Esophagus squamous epithelium (tissue), 5 donors: ENCODE results near the gene SLC4A9. TPM values are rescaled to one million over a fixed set of nuclear protein-coding genes. Genes with fewer than 3 reads are reported as not detected.

Experiments used
- DNase-seq: peaks from one replicate; lab custom pipeline; 2025; lab: John Stamatoyannopoulos, UW
- H3K27ac ChIP-seq, 4 donors: fragments of 200-600 bp; sonication (generic); one replicate each; pipeline ENCODE4 v1.5.1; 2016 to 2019; ENCODE audit warnings: mild to moderate bottlenecking in 1 of 4
- H3K27me3 ChIP-seq, 4 donors: fragments of 200-600 bp; sonication (generic); 1 replicate in 3 of 4; 2 replicates in 1 of 4; pipeline versions ENCODE4 v1.5.1 to v1.6.0; 2017 to 2021; ENCODE audit warnings: antibody characterized with exemption in 1 of 4
- H3K36me3 ChIP-seq, 3 donors: fragments of 200-600 bp; sonication (generic); one replicate each; pipeline ENCODE4 v1.5.1; 2016 to 2019
- H3K4me1 ChIP-seq, 3 donors: fragments of 200-600 bp; sonication (generic); one replicate each; pipeline ENCODE4 v1.5.1; 2017 to 2019
- H3K4me3 ChIP-seq, 4 donors: fragments of 200-600 bp; sonication (generic); 1 replicate in 3 of 4; 2 replicates in 1 of 4; pipeline ENCODE4 v1.5.1; 2016 to 2019; ENCODE audit warnings: mild to moderate bottlenecking in 2 of 4, moderate library complexity in 1 of 4
- H3K9me3 ChIP-seq, 3 donors: fragments of 200-600 bp; sonication (generic); one replicate each; pipeline ENCODE4 v1.5.1; 2016 to 2019
- POLR2A ChIP-seq, 4 donors: fragments of 450-650 bp; IDR thresholded peaks; one replicate each; pipeline ENCODE4 v1.6.1; 2017; ENCODE audit warnings: antibody characterized with exemption in 4 of 4, mild to moderate bottlenecking in 4 of 4, moderate library complexity in 3 of 4
- WGBS, 2 donors: methylation state at CpG; one replicate each; pipeline ENCODE4 v1.1.5; 2018; 5-methylcytosine and 5-hydroxymethylcytosine counted together
- intact Hi-C: fragments of 100-400 bp; cut with DNase I; formaldehyde crosslinking; loops from one replicate; pipeline ENCODE4 v1.15.0; 2022
- total RNA-seq, 4 donors: library from RNA; depleted of rRNA; stranded (reverse); fragments of >200 nt; gene quantifications; one replicate each; pipeline ENCODE4 v1.1.0, GENCODE V29; 2016
- TF ChIP-seq, protein P1 (sequence below), 6 experiments: fragments of 450-650 bp in 4 of 6; fragments of 200-600 bp in 2 of 6; sonication (generic) in 2 of 6; IDR thresholded peaks; one replicate each; pipeline ENCODE4 v1.5.1; 2016 to 2019; ENCODE audit warnings: antibody characterized with exemption in 6 of 6, mild to moderate bottlenecking in 4 of 6, moderate library complexity in 4 of 6
- donor health status: DM: yes; HTN: yes; CAD: no.

SLC4A9 gene
- total RNA-seq, 4 donors from 2014 or later = 0.04 to 1.2 TPM; not detected in 2

DNA sequence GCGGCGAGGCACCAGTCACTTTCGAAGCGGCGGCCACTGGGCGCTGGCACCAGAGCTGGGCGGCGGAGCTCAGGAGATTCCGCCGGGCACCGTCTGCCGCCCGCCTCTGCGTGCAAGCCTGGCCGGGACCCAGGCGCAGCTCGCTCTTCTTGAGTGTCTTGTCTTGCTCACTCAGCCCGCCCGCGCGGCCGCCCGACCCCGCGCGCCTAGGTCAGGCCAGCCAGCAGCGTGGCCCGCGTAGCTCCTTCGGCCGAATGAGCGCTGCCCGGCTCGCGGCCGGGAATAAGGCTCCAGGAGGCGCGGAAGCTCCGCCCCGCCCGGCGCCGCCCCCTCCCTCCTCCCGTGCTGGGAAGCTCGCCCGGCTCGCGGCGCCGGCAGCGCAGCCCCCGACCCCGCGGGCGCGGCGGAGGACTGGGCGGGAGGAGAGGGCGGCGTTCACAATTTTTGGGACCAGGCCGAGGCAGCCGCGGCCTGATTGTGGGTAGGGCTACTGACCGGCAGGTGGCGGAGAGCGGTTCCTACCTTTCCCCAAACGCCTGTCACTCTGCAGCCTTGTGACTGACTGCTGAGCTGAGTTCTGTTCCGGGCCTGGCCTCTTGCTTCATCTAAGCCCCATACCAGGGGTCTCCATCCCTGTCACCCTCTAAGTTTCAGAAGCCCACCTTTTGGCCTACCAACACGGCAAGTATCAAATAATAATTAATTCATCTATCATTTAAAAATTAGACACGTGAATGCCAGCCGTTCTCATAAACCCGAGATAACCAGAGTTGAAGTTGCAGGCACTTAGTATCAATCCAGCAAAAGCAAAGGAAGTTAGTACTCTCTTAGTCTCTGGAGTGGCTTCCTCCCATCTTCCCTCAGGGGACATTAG, 13.4 kb upstream of the SLC4A9 start, which contains the start of gene HBEGF:
Gene HBEGF (minus strand): TSS at position 256 of the 874 bp plus-strand sequence. CDS start 275 bp downstream, outside the sequence.
- DNase-seq = no peak
- peak within 1 kb of the TSS; percentile 57 to 90 (median 75) for H3K4me3 ChIP-seq
- H3K4me1 ChIP-seq = peaks cover 33 to 84% (median 61%) of the 10 kb centered on the region in 3 donors
- intact Hi-C loops = no loop called here
- H3K27me3 ChIP-seq = no peaks in the 10 kb centered on the region
- H3K27ac ChIP-seq = peak within 1 kb of the TSS; percentile 79 to 91 (median 88)
- H3K36me3 ChIP-seq = peaks cover 0 to 31% (median 0%) of the 10 kb centered on the region in 3 donors
- H3K9me3 ChIP-seq = no peaks in the 10 kb centered on the region
- WGBS, 2 donors = 3 to 21% methylated on average over 3 to 5 of the region's 72 CpGs
- TF ChIP-seq, protein P1, sequence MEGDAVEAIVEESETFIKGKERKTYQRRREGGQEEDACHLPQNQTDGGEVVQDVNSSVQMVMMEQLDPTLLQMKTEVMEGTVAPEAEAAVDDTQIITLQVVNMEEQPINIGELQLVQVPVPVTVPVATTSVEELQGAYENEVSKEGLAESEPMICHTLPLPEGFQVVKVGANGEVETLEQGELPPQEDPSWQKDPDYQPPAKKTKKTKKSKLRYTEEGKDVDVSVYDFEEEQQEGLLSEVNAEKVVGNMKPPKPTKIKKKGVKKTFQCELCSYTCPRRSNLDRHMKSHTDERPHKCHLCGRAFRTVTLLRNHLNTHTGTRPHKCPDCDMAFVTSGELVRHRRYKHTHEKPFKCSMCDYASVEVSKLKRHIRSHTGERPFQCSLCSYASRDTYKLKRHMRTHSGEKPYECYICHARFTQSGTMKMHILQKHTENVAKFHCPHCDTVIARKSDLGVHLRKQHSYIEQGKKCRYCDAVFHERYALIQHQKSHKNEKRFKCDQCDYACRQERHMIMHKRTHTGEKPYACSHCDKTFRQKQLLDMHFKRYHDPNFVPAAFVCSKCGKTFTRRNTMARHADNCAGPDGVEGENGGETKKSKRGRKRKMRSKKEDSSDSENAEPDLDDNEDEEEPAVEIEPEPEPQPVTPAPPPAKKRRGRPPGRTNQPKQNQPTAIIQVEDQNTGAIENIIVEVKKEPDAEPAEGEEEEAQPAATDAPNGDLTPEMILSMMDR (IDR thresholded peaks at IDR 0.05) = peak in 4 of 6 experiments; percentile 45 to 66 (median 56)
- TF ChIP-seq POLR2A (IDR thresholded peaks at IDR 0.05) = peak in 3 of 4 donors; percentile 77 to 92 (median 91)

DNA sequence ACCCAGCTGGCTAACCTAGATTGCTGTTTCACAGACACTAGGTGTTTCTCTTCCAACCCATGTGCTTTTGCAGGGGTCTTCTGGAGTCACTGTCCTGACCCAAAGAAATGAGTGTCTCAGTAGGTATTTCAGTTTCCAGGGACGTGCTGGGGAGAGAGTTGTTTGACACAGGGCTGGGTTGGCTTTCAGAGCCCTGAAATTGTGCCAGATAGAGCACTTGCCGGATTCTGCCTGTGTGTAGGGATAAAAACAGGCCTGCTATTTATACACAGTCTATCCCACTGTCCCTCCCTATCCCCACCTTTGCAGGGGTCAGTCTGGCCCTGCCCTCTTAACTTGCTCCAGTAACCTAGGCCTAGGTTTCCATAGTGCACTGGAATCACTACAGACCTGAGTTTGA, 12.6 kb upstream of the SLC4A9 start:
- 19 to 37% methylated on average over 2 of the region's 2 CpGs for WGBS, 2 donors
- intact Hi-C loops = no loop called here
- H3K4me3 ChIP-seq = peak overlapping the region in 3 of 4 donors; percentile 69 to 90 (median 81)

DNA sequence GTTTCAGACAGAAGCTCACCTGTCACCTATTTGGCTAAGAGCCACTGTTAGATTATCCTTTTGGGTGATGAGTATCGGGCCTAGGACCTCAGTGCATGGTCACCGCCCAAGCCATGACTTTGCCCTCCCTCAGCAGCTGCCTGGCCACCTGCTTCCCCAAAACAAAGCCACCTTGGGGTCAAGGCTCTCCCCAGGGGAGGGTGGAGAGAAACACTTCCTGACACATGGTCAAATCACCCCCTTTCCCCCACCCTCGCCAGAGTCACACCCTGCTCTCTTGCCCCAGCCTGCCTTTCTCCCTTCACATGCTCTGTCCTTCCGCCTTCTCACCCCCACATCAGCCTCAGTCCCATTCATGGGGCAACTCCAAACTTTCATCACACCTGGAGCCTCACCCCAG, 11.9 kb upstream of the SLC4A9 start:
- Histone ChIP-seq H3K9me3 (no peaks in the 10 kb centered on the region), H3K36me3 (peaks cover 0 to 16% (median 0%) of the 10 kb centered on the region in 3 donors), H3K4me3 (no peak overlapping the region), H3K4me1 (peaks cover 28 to 70% (median 46%) of the 10 kb centered on the region in 3 donors), H3K27ac (peak overlapping the region; percentile 79 to 91 (median 88)), H3K27me3 (no peaks in the 10 kb centered on the region)
- no peak for TF ChIP-seq POLR2A (IDR thresholded peaks at IDR 0.05)
- TF ChIP-seq, protein P1 (IDR thresholded peaks at IDR 0.05) = no peak
- no peak for DNase-seq
- WGBS, 2 donors = 35 to 45% methylated on average over 4 of the region's 4 CpGs
- intact Hi-C loops = no loop called here

More for the DNA sequence above, 12.6 kb upstream of the SLC4A9 start:
- Histone ChIP-seq H3K27ac (peak overlapping the region; percentile 79 to 91 (median 88)), H3K27me3 (no peaks in the 10 kb centered on the region), H3K4me1 (peaks cover 33 to 78% (median 53%) of the 10 kb centered on the region in 3 donors), H3K9me3 (no peaks in the 10 kb centered on the region), H3K36me3 (peaks cover 0 to 23% (median 0%) of the 10 kb centered on the region in 3 donors)
- no peak for TF ChIP-seq POLR2A (IDR thresholded peaks at IDR 0.05)
- no peak for DNase-seq

DNA sequence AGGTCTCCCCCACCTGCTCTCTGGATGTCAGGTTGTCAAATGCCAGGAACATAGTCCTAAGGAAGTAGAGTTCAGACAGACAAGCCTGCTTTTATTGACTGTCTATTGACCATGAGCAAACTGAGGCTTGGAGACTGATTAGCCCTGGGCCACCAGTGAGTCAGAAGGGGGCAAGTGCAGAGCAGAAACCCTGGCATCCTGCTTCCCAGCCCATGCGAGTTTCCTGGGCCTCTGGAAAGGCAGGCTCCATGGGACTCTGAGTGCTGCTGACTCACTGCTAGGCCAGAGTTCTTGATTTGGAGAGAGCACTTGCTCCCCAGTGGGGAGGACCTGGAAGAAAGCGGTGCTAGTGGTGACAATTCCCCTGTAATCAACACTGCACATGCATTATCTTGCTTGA, 10.8 kb upstream of the SLC4A9 start:
- DNase-seq = no peak
- 50% methylated on average over 1 of the region's 2 CpGs; no CpG with 5 or more reads in 1 of the 2 donors for WGBS, 2 donors
- intact Hi-C loops = no loop called here

DNA sequence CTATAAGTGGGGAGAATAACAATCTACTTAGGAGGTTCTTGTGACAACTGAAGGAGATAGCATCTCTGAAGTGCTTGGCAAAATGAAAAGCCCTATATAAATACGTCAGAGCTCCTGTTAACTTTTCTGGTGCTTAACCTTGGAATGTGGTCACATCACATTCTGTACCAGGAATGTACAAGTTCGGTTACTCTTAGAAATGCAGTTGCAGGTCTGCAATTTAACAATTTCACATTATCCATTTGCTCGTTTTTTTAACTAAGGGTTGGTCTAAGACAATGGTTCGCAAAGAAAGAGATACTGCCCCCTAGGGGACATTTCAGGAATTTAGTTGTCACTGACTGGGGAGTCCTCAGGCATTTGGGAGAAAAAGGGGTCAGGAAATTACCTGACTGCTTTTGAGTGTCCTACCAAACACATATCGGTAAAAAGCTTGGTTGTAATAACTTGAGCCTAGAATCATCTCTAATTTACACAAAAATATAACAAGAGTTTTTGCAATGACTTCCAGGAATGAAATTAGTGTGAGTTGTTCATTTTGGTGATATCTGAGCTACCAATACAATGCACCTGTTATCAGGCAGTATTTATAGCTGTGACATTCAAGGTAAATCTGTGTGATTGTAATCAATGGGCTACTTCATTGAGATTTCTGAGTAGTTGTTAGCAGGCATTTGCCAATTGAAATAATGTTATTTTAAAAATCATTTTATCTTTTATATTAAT, 8.2 kb upstream of the SLC4A9 start:
- Histone ChIP-seq H3K4me1 (peaks cover 20 to 39% (median 21%) of the 10 kb centered on the region in 3 donors), H3K36me3 (no peaks in the 10 kb centered on the region), H3K9me3 (no peaks in the 10 kb centered on the region), H3K27me3 (no peaks in the 10 kb centered on the region), H3K27ac (no peak overlapping the region), H3K4me3 (no peak overlapping the region)
- intact Hi-C loops = loop anchor here (2.0 kb wide), 1 partner anchor 107 kb away; no protein-coding TSS in a partner anchor
- 4 to 7% methylated on average over 5 of the region's 5 CpGs for WGBS, 2 donors
- TF ChIP-seq POLR2A (IDR thresholded peaks at IDR 0.05) = no peak
- TF ChIP-seq, protein P1 (IDR thresholded peaks at IDR 0.05) = peak; percentile 72 to 92 (median 90)
- no peak for DNase-seq

More for the DNA sequence above, 10.8 kb upstream of the SLC4A9 start:
- H3K9me3 ChIP-seq = no peaks in the 10 kb centered on the region
- no peaks in the 10 kb centered on the region for H3K27me3 ChIP-seq
- TF ChIP-seq, protein P1 (IDR thresholded peaks at IDR 0.05) = no peak
- no peak for TF ChIP-seq POLR2A (IDR thresholded peaks at IDR 0.05)
- peaks cover 0 to 5% (median 0%) of the 10 kb centered on the region in 3 donors for H3K36me3 ChIP-seq
- no peak overlapping the region for H3K4me3 ChIP-seq
- peaks cover 26 to 59% (median 38%) of the 10 kb centered on the region in 3 donors for H3K4me1 ChIP-seq
- H3K27ac ChIP-seq = peak overlapping the region; percentile 56 to 91 (median 88)
